GM15510 (cell line): Measurements from ENCODE around the gene MUL1.

Experiments used
- POLR2A ChIP-seq: IDR thresholded peaks from 3 replicates; pipeline ENCODE4 v1.6.1; 2011; ENCODE audit warnings: borderline replicate concordance; ENCODE audit not compliant: insufficient read length; ENCODE audit errors: extremely low read depth

MUL1 gene

GRCh38 chr1:20494609-20495311 lies 13.2 kb downstream of the MUL1 start:
- TF ChIP-seq POLR2A, result no peak

- TF ChIP-seq POLR2A, result no peak
These were observed 13.9 kb downstream of the MUL1 start for GRCh38 chr1:20493839-20494608.

GRCh38 chr1:20493309-20493708 lies 14.6 kb downstream of the MUL1 start:
- TF ChIP-seq POLR2A, result no peak

- no peak for TF ChIP-seq POLR2A
These were observed 15.2 kb downstream of the MUL1 start for GRCh38 chr1:20492751-20493150.

- TF ChIP-seq POLR2A, result no peak
These were observed 16.1 kb downstream of the MUL1 start for GRCh38 chr1:20491866-20492265.

- TF ChIP-seq POLR2A, result no peak
These were observed 16.8 kb downstream of the MUL1 start for GRCh38 chr1:20491178-20491577.

- no peak for TF ChIP-seq POLR2A
These were observed 20.7 kb downstream of the MUL1 start for GRCh38 chr1:20487236-20487590.

- TF ChIP-seq POLR2A, result no peak
These were observed 21.3 kb downstream of the MUL1 start for GRCh38 chr1:20486457-20487235.

GRCh38 chr1:20485527-20486456 lies 22.2 kb downstream of the MUL1 start, which contains the start of gene CAMK2N1:
TSS of gene CAMK2N1 (minus strand) at chr1:20486210. CDS start at chr1:20485379, 831 bp downstream.
- TF ChIP-seq POLR2A, result no peak

GRCh38 chr1:20484519-20485462 lies 23.2 kb downstream of the MUL1 start:
- no peak for TF ChIP-seq POLR2A

GRCh38 chr1:20483833-20484518 lies 24.0 kb downstream of the MUL1 start:
- no peak for TF ChIP-seq POLR2A

GRCh38 chr1:20483098-20483832 lies 24.7 kb downstream of the MUL1 start:
- no peak for TF ChIP-seq POLR2A

GRCh38 chr1:20481643-20482498 lies 26.1 kb downstream of the MUL1 start:
- TF ChIP-seq POLR2A, result no peak
